Fibroblast of lung (primary cell): ENCODE data around the gene OPTC. TPM values are rescaled to one million over a fixed set of nuclear protein-coding genes. Genes with fewer than 3 reads are reported as not detected.

ENCODE experiments used
- DNase-seq, 2 donors: peaks; one replicate each; pipeline versions ENCODE4 v3.0.0 to v3.0.0-alpha.2; 2010; ENCODE audit warnings: low read depth in 2 of 2
- H2AFZ ChIP-seq: 2 replicates; pipeline ENCODE4 v1.5.1; 2012; ENCODE audit warnings: low read length, control low read depth, inconsistent platforms
- H3K27ac ChIP-seq: 2 replicates; pipeline ENCODE4 v1.5.1; 2011; ENCODE audit warnings: low read length, control low read depth; ENCODE audit not compliant: insufficient read depth
- H3K27me3 ChIP-seq: 2 replicates; pipeline ENCODE4 v1.5.1; 2011; ENCODE audit warnings: mild to moderate bottlenecking, low read length; ENCODE audit not compliant: control insufficient read depth, insufficient read depth
- H3K36me3 ChIP-seq: 2 replicates; pipeline ENCODE4 v1.5.1; 2011; ENCODE audit warnings: low read length; ENCODE audit not compliant: control insufficient read depth, insufficient read depth
- H3K4me1 ChIP-seq: 2 replicates; pipeline ENCODE4 v1.5.1; 2011; ENCODE audit warnings: low read length; ENCODE audit not compliant: control insufficient read depth, insufficient read depth; ENCODE audit errors: extremely low read depth
- H3K4me2 ChIP-seq: 2 replicates; pipeline ENCODE4 v1.5.1; 2011; ENCODE audit warnings: low read length, control low read depth; ENCODE audit not compliant: insufficient read depth; ENCODE audit errors: extremely low read depth
- H3K4me3 ChIP-seq, 4 experiments: fragments of 200-600 bp in 1 of 4; sonication (generic) in 1 of 4; replicated peaks in 1 of 4; 2 replicates each; pipeline ENCODE4 v1.5.1; 2011 to 2016; ENCODE audit warnings: low read length in 4 of 4, low read depth in 3 of 4, mild to moderate bottlenecking in 3 of 4, control low read depth in 2 of 4, inconsistent platforms in 1 of 4, mixed read lengths in 1 of 4; ENCODE audit not compliant: insufficient read depth in 1 of 4; ENCODE audit errors: control extremely low read depth in 1 of 4
- H3K79me2 ChIP-seq: 2 replicates; pipeline ENCODE4 v1.5.1; 2012; ENCODE audit warnings: mild to moderate bottlenecking, low read length, inconsistent platforms; ENCODE audit not compliant: control insufficient read depth, insufficient read depth
- H3K9ac ChIP-seq: 2 replicates; pipeline ENCODE4 v1.5.1; 2011; ENCODE audit warnings: mild to moderate bottlenecking, low read length, control low read depth; ENCODE audit not compliant: insufficient read depth
- H3K9me3 ChIP-seq: 2 replicates; pipeline ENCODE4 v1.5.1; 2012; ENCODE audit warnings: low read depth, low read length; ENCODE audit not compliant: control insufficient read depth, insufficient read depth
- H4K20me1 ChIP-seq: 2 replicates; pipeline ENCODE4 v1.5.1; 2011; ENCODE audit warnings: low read length; ENCODE audit not compliant: control insufficient read depth, insufficient read depth; ENCODE audit errors: extremely low read depth
- EZH2 ChIP-seq: IDR thresholded peaks from 2 replicates; pipeline ENCODE4 v1.5.1; 2012; ENCODE audit warnings: low read length, control low read depth, mild to moderate bottlenecking; ENCODE audit errors: missing control alignments
- polyA plus RNA-seq, 2 donors: library from polyadenylated mRNA; depleted of rRNA in 1 of 2; stranded (reverse) in 1 of 2; unstranded in 1 of 2; fragments of >200 nt; gene quantifications; 2 replicates each; pipeline ENCODE4 v1.2.1, GENCODE V29; 2011 to 2012; ENCODE audit warnings: missing spikeins in 1 of 2
- total RNA-seq: library from RNA; depleted of rRNA; stranded (reverse); fragments of >200 nt; gene quantifications from 2 replicates; pipeline ENCODE4 v1.2.1, GENCODE V29; 2014
- TF ChIP-seq, protein P1 (sequence below), 2 donors: IDR thresholded peaks in 1 of 2; conservative IDR thresholded peaks in 1 of 2; 1 replicate in 1 of 2; 2 replicates in 1 of 2; pipeline ENCODE4 v1.5.1; 2011 to 2012; ENCODE audit warnings: low read length in 2 of 2, control low read depth in 1 of 2, inconsistent platforms in 1 of 2, low read depth in 1 of 2, mild to moderate bottlenecking in 1 of 2

OPTC gene
- total and polyA plus RNA-seq, 2 donors (not counting 1 experiment from before 2014, with no cell fraction given): not detected

DNA sequence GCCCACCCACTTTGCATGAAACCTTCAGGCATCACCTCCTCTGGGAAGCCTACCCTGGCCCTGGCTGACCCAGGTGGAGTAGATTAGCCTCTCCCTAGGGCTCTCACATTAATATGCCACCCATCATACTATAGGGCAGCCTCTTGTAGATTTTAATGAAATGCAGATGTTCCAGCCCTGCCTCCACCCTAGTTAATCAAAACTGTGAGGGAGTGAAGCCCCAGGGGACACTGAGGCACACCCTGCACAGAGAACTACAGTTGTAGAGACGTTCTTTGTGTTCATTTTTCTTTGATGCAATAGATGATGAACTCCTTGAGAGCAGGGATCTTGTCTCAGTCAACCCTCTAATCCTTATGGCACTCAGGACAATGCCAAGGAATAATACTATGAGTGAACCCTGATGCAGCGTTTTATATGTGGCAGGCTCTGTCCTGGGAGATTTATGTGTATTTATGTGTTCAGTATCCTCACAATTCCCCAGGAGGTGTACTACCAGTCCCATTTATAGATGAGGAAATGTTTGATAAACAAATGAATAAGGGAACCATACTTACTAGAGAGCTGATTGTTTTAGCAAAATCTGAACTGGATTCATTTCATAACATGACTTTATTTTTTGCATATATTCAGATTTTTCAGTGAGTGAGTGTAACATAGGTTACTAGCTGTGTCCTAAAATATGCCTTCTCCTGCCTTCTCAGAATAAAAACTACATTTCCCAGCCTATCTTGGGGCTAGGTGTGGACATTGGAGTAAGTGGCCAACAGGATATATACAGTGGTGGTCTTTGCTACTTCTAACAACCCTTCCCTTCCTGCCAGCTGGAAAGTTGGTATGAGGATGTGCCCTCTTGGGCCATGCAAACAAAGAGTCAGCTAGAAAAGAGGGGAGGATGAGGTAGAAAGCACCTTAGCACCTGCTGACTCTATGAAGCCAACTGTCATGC lies 41.8 kb upstream of the OPTC start:
- H3K9ac ChIP-seq: no peak overlapping the region
- H4K20me1 ChIP-seq: no peaks in the 10 kb centered on the region
- H3K9me3 ChIP-seq: no peaks in the 10 kb centered on the region
- H3K36me3 ChIP-seq: no peaks in the 10 kb centered on the region
- no peaks in the 10 kb centered on the region for H3K79me2 ChIP-seq
- TF ChIP-seq EZH2: no peak
- TF ChIP-seq, protein P1, sequence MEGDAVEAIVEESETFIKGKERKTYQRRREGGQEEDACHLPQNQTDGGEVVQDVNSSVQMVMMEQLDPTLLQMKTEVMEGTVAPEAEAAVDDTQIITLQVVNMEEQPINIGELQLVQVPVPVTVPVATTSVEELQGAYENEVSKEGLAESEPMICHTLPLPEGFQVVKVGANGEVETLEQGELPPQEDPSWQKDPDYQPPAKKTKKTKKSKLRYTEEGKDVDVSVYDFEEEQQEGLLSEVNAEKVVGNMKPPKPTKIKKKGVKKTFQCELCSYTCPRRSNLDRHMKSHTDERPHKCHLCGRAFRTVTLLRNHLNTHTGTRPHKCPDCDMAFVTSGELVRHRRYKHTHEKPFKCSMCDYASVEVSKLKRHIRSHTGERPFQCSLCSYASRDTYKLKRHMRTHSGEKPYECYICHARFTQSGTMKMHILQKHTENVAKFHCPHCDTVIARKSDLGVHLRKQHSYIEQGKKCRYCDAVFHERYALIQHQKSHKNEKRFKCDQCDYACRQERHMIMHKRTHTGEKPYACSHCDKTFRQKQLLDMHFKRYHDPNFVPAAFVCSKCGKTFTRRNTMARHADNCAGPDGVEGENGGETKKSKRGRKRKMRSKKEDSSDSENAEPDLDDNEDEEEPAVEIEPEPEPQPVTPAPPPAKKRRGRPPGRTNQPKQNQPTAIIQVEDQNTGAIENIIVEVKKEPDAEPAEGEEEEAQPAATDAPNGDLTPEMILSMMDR (conservative IDR thresholded peaks at IDR 0.05 in 1 of 2, IDR thresholded peaks at IDR 0.05 in 1 of 2; ENCODE audit: low read depth in 1 of 2, low read length in 2 of 2): no peak
- peaks cover 6% of the 10 kb centered on the region for H3K27me3 ChIP-seq
- no peak overlapping the region for H2AFZ ChIP-seq
- peaks cover 2% of the 10 kb centered on the region for H3K4me1 ChIP-seq
- no peak for DNase-seq
- no peak overlapping the region for H3K27ac ChIP-seq
- H3K4me3 ChIP-seq: no peak overlapping the region
- no peak overlapping the region for H3K4me2 ChIP-seq

DNA sequence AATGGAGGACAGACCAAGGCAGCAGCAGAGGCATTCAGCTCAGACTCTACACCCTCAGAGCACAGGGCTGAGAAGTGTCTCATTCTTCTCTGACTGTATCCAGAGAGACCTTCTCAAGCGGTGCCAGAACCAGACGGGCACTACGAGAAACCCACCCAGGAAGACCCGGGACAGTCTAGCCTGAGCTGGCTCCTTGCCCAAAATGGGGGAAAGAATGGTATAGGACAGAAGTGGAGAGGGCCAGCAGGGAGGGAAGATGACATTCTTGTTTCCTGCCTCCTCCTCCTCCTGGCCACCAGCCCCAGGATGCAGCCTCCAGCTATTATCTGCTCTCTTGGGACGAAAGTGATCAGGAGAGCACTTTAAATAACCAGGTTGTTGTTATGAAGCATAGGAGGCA lies 40.9 kb upstream of the OPTC start:
- H3K9ac ChIP-seq: no peak overlapping the region
- H3K4me1 ChIP-seq: peaks cover 2% of the 10 kb centered on the region
- no peaks in the 10 kb centered on the region for H3K36me3 ChIP-seq
- DNase-seq: no peak
- H3K4me3 ChIP-seq: no peak overlapping the region
- H4K20me1 ChIP-seq: no peaks in the 10 kb centered on the region
- H2AFZ ChIP-seq: no peak overlapping the region
- no peak overlapping the region for H3K27ac ChIP-seq
- peaks cover 6% of the 10 kb centered on the region for H3K27me3 ChIP-seq
- H3K4me2 ChIP-seq: no peak overlapping the region
- no peaks in the 10 kb centered on the region for H3K9me3 ChIP-seq
- no peak for TF ChIP-seq EZH2
- TF ChIP-seq, protein P1 (conservative IDR thresholded peaks at IDR 0.05 in 1 of 2, IDR thresholded peaks at IDR 0.05 in 1 of 2; ENCODE audit: low read depth in 1 of 2, low read length in 2 of 2): no peak
- no peaks in the 10 kb centered on the region for H3K79me2 ChIP-seq

DNA sequence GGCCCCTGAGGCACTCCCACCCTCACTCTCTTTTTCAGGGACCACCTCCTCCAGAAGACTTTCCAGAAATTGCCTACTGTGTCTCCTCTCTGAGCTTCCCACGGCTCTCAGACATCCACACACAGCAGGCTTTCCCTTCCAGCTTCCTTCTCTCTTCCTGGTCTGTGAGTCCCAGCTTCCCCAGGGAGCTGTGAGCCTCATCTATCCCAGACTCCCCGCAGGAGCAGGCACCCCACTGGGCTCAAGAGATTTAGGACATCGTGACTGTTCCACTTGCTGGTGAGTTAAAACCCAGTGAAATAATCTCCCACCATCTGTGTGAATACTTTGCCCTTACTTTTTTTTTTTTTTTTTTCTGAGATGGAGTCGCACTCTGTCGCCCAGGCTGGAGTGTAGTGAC lies 40.3 kb upstream of the OPTC start:
- Histone ChIP-seq H3K79me2 (no peaks in the 10 kb centered on the region), H3K36me3 (no peaks in the 10 kb centered on the region), H4K20me1 (no peaks in the 10 kb centered on the region), H3K27me3 (peaks cover 6% of the 10 kb centered on the region), H3K9me3 (no peaks in the 10 kb centered on the region), H3K9ac (no peak overlapping the region), H3K4me1 (peaks cover 2% of the 10 kb centered on the region), H3K27ac (no peak overlapping the region), H3K4me3 (no peak overlapping the region), H2AFZ (no peak overlapping the region), H3K4me2 (no peak overlapping the region)
- TF ChIP-seq, protein P1 (conservative IDR thresholded peaks at IDR 0.05 in 1 of 2, IDR thresholded peaks at IDR 0.05 in 1 of 2; ENCODE audit: low read depth in 1 of 2, low read length in 2 of 2): no peak
- TF ChIP-seq EZH2: no peak
- DNase-seq: no peak
